Endothelial cell of umbilical vein (primary cell): ENCODE data around the gene CNTNAP2.

Experiments used
- EZH2 ChIP-seq: IDR thresholded peaks from 2 replicates; pipeline ENCODE4 v1.6.1; 2012; ENCODE audit warnings: borderline replicate concordance, low read depth, mild to moderate bottlenecking, moderate library complexity, low read length, inconsistent platforms; ENCODE audit not compliant: severe bottlenecking
- FOS ChIP-seq: IDR thresholded peaks from 2 replicates; pipeline ENCODE4 v1.6.1; 2011; ENCODE audit warnings: mild to moderate bottlenecking, low read length, moderate library complexity, borderline replicate concordance; ENCODE audit not compliant: insufficient read depth
- POLR2A ChIP-seq: IDR thresholded peaks from 2 replicates; pipeline ENCODE4 v1.6.1; 2012; ENCODE audit warnings: low read depth, mild to moderate bottlenecking, control low read depth, low read length
- POLR2AphosphoS5 ChIP-seq: IDR thresholded peaks from 2 replicates; pipeline ENCODE4 v1.6.1; 2012; ENCODE audit warnings: low read depth, mild to moderate bottlenecking, control low read depth, low read length, moderate library complexity; ENCODE audit not compliant: insufficient read depth
- TF ChIP-seq, protein P1 (sequence below), 2 donors: IDR thresholded peaks; 1 replicate in 1 of 2; 2 replicates in 1 of 2; pipeline ENCODE4 v1.5.1; 2011; ENCODE audit warnings: low read length in 2 of 2, mild to moderate bottlenecking in 2 of 2, moderate library complexity in 2 of 2, control low read depth in 1 of 2, inconsistent platforms in 1 of 2, low read depth in 1 of 2; ENCODE audit not compliant: insufficient read depth in 1 of 2; ENCODE audit errors: extremely low read depth in 1 of 2

DNA sequence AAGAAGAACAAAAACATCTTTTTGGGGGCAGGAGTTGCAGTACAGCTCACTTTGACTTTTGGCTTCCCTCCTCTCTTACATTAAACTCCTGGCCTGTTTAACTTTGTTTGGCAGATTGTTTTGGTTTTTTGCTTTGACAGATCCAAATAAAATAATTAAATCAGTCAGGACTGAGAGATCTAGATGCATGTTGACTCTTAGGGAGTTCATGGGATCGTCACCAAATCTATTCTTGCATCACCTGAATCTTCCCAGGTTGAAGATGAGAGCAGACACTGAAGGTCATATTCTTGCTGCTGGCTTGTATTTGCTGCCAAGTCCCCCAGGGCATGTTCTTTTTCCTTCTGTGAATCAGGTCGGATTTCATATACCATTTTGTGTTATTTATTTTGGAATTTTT is 759.4 kb downstream of the CNTNAP2 start:
- TF ChIP-seq, protein P1, sequence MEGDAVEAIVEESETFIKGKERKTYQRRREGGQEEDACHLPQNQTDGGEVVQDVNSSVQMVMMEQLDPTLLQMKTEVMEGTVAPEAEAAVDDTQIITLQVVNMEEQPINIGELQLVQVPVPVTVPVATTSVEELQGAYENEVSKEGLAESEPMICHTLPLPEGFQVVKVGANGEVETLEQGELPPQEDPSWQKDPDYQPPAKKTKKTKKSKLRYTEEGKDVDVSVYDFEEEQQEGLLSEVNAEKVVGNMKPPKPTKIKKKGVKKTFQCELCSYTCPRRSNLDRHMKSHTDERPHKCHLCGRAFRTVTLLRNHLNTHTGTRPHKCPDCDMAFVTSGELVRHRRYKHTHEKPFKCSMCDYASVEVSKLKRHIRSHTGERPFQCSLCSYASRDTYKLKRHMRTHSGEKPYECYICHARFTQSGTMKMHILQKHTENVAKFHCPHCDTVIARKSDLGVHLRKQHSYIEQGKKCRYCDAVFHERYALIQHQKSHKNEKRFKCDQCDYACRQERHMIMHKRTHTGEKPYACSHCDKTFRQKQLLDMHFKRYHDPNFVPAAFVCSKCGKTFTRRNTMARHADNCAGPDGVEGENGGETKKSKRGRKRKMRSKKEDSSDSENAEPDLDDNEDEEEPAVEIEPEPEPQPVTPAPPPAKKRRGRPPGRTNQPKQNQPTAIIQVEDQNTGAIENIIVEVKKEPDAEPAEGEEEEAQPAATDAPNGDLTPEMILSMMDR (IDR thresholded peaks at IDR 0.05; ENCODE audit: extremely low read depth in 1 of 2, insufficient read depth in 1 of 2, low read depth in 1 of 2, low read length in 2 of 2): no peak
- no peak for TF ChIP-seq POLR2AphosphoS5
- no peak for TF ChIP-seq POLR2A
- no peak for TF ChIP-seq EZH2
- TF ChIP-seq FOS: no peak
